Activated B cell treated with CpG ODN at 0.5 μM for 24 hours (primary cell): ENCODE data around the gene DSCAML1. TPM values are rescaled to one million over a fixed set of nuclear protein-coding genes. Genes with fewer than 3 reads are reported as not detected.

ENCODE experiments used
- ATAC-seq: fragments of 200-7000 bp; cut with Tn5 transposase; one replicate; pipeline ENCODE4 v1.10.0; 2021; ENCODE audit warnings: low read depth, mild to moderate bottlenecking, moderate library complexity
- CTCF ChIA-PET: fragments of 350-600 bp; sonication (Branson Sonifier 250); formaldehyde crosslinking; loops from one replicate; lab custom pipeline; 2021; ENCODE audit warnings: antibody characterized with exemption; lab: Charles Lee
- POLR2A ChIA-PET: fragments of 350-600 bp; sonication (Branson Sonifier 250); formaldehyde crosslinking; loops from one replicate; lab custom pipeline; 2021; ENCODE audit warnings: antibody characterized with exemption; lab: Charles Lee
- DNase-seq: peaks from one replicate; pipeline ENCODE4 v3.0.0; 2022
- H3K27ac Mint-ChIP-seq: one replicate; pipeline ENCODE4 v1.8.0; 2020; ENCODE audit warnings: mixed read lengths
- H3K27me3 Mint-ChIP-seq: one replicate; pipeline ENCODE4 v1.8.0; 2021; ENCODE audit warnings: mixed read lengths
- H3K36me3 Mint-ChIP-seq: one replicate; pipeline ENCODE4 v1.8.0; 2021; ENCODE audit warnings: low read depth, mixed read lengths
- H3K4me1 Mint-ChIP-seq: one replicate; pipeline ENCODE4 v1.8.0; 2021; ENCODE audit warnings: mixed read lengths
- H3K4me3 Mint-ChIP-seq: one replicate; pipeline ENCODE4 v1.8.0; 2020; ENCODE audit warnings: mild to moderate bottlenecking, mixed read lengths
- H3K9me3 Mint-ChIP-seq: one replicate; pipeline ENCODE4 v1.8.0; 2020; ENCODE audit warnings: mixed read lengths
- intact Hi-C: fragments of 100-400 bp; cut with micrococcal nuclease; formaldehyde crosslinking; loops from one replicate; pipeline ENCODE4 v1.15.1; 2024
- total RNA-seq: library from RNA; stranded (reverse); gene quantifications from 2 replicates; pipeline ENCODE4 v1.2.3, GENCODE V29; 2022
- TF ChIP-seq, protein P1 (sequence below): fragments of 200-600 bp; IDR thresholded peaks from one replicate; pipeline ENCODE4 v1.8.0; 2022; ENCODE audit warnings: antibody characterized with exemption, mild to moderate bottlenecking

DSCAML1 gene
- total RNA-seq, 1 donor from 2014 or later: 3.6 TPM

DNA sequence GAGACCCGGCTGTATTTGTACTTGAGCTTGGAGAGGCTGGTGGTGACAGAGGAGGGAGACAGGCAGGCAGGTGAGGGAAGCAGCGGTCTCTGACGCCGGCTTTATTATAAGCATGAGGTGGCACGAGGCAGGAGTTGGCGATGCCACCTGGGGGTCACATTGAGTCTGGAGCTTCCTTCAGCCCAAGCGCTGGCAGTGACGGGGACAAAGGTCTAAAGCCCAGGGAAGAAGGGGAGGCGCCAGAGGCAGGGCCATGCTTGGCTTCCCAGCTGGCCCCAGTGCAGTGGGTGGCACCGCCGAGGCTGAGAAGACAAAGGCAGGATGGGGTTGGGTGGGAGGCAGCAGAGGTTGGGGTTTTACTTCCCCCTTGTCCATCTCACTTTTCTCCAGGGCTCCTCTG lies 23.1 kb upstream of the DSCAML1 start:
- ChIA-PET CTCF (interaction anchor here (2.3 to 11.0 kb wide), 3 partner anchors 15 to 233 kb away, joined by 15 to 265 read pairs (median 110); no protein-coding TSS in a partner anchor), POLR2A (interaction anchor here (0.6 to 6.6 kb wide), 4 partner anchors 8 to 1345 kb away, joined by 3 to 101 read pairs (median 3); no protein-coding TSS in a partner anchor)
- TF ChIP-seq, protein P1, sequence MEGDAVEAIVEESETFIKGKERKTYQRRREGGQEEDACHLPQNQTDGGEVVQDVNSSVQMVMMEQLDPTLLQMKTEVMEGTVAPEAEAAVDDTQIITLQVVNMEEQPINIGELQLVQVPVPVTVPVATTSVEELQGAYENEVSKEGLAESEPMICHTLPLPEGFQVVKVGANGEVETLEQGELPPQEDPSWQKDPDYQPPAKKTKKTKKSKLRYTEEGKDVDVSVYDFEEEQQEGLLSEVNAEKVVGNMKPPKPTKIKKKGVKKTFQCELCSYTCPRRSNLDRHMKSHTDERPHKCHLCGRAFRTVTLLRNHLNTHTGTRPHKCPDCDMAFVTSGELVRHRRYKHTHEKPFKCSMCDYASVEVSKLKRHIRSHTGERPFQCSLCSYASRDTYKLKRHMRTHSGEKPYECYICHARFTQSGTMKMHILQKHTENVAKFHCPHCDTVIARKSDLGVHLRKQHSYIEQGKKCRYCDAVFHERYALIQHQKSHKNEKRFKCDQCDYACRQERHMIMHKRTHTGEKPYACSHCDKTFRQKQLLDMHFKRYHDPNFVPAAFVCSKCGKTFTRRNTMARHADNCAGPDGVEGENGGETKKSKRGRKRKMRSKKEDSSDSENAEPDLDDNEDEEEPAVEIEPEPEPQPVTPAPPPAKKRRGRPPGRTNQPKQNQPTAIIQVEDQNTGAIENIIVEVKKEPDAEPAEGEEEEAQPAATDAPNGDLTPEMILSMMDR: no peak
- no peak overlapping the region for H3K4me3 Mint-ChIP-seq
- H3K36me3 Mint-ChIP-seq: no peaks in the 10 kb centered on the region
- H3K4me1 Mint-ChIP-seq: peaks cover 70% of the 10 kb centered on the region
- intact Hi-C loops: loop anchor here (5.0 kb wide), 1 partner anchor 352 kb away; no protein-coding TSS in a partner anchor
- DNase-seq (no peak), ATAC-seq (no peak)
- no peaks in the 10 kb centered on the region for H3K9me3 Mint-ChIP-seq
- no peak overlapping the region for H3K27ac Mint-ChIP-seq
- H3K27me3 Mint-ChIP-seq: peaks cover 9% of the 10 kb centered on the region

DNA sequence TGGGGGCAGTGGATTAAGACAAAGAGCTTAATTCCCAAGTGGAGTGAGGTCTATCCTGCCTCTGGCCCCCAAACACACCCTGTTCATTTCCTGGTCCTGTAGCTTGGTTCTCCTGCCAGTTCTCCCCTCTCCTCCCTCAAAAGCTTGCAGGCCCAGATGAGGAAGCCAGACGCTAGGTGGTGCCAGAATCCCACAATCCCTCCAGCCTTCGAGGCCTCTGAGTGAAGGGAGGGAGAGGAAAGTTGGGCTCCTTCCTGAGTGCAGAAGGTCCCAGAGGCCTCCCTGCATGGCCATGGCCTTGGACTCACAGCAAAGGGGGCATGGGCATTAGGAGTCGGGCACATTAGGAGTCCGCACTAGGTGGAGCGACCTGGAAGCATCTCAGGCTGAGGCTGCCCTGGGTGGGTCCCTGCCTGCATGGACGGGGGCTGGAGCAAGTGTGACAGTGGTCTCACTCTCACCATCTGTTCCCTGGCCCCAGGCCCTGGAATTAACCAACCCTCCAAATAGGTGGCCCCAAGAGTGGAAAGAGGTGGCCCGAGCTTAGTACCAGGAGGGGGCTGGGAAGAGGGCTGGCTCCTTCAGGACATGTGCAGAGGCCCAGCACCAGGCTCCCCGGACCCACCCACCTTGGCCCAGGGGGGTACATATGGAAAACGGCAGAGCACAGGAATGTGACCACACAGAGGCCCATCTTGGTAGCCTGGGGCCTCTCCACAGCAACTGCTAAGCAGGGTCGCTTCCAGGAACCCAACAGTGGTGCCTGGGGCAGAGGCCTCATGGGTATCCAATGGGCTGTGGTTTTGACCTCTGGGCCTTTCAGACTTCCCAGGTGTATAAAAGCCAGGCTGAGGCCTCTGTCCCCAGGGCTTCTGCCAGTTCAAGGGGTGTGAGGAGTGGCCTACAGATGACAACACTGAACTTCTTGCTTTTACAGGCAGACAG lies 22.4 kb upstream of the DSCAML1 start:
- peak overlapping the region; percentile 97 for H3K27ac Mint-ChIP-seq

DNA sequence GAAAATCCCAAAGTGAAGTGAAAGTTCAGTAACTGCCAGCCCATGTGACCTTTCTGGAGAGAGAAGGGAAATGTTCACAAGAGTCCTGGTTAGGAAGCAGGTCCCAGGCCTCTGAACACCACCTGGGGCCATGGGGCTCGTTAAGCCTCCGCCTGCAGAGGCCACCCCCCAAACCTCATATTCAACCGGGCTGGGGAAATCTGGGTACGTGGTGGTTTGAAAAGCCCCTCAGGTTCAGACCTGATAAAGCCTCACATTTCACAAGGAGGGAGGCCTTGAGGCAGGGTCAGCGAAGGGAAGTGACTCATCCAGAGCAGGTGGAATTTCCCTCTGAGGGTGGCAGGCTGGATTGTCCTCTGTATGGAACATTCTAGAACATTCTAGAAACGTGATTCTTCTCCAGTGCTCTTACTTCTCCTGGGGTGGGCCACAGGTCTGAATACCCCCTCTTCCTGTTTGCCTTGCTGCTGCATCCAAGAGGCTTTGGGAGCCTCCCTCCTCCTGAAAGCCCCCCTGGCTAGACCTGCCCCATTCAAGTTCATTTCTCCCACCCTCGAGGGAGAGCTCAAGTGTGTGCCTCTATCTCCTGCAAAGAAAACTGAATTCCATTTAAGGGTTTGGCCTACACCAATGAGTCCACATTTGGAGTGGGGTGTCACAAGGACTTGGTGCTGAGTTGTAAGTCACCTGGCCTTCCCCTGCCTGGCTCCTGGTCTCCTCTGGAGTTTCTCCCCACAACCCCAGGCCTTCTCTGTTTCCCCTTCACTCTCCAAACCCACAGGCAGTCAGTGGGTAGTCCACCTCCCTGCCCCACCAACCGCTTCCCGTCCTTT lies 21.2 kb upstream of the DSCAML1 start:
- ChIA-PET POLR2A (interaction anchor here (0.7 to 6.6 kb wide), 15 partner anchors 10 to 587 kb away, joined by 3 to 132 read pairs (median 27); partner anchors contain the start of genes CEP164, IL10RA, PCSK7 and RNF214), CTCF (interaction anchor here (0.8 to 11.0 kb wide), 20 partner anchors 10 to 587 kb away, joined by 3 to 265 read pairs (median 4); no protein-coding TSS in a partner anchor)
- DNase-seq: no peak
- H3K27ac Mint-ChIP-seq: peak overlapping the region; percentile 97
- H3K4me3 Mint-ChIP-seq: peak overlapping the region; percentile 88
- peak; percentile 10 for ATAC-seq
- H3K4me1 Mint-ChIP-seq: peaks cover 74% of the 10 kb centered on the region
- TF ChIP-seq, protein P1: no peak
- H3K27me3 Mint-ChIP-seq: peaks cover 3% of the 10 kb centered on the region
- no peaks in the 10 kb centered on the region for H3K9me3 Mint-ChIP-seq
- H3K36me3 Mint-ChIP-seq: no peaks in the 10 kb centered on the region
- intact Hi-C loops: loop anchor here (5.0 kb wide), 1 partner anchor 491 kb away; the partner anchor contains the start of gene CEP164

More for the DNA sequence above, 22.4 kb upstream of the DSCAML1 start:
- ATAC-seq: no peak
- H3K9me3 Mint-ChIP-seq: no peaks in the 10 kb centered on the region
- TF ChIP-seq, protein P1: no peak
- peaks cover 7% of the 10 kb centered on the region for H3K27me3 Mint-ChIP-seq
- ChIA-PET CTCF (interaction anchor here (0.8 to 11.0 kb wide), 9 partner anchors 10 to 393 kb away, joined by 3 to 265 read pairs (median 15); no protein-coding TSS in a partner anchor), POLR2A (interaction anchor here (0.6 to 6.6 kb wide), 4 partner anchors 9 to 1346 kb away, joined by 3 to 101 read pairs (median 33); no protein-coding TSS in a partner anchor)
- no peak overlapping the region for H3K4me3 Mint-ChIP-seq
- DNase-seq: no peak
- intact Hi-C loops: loop anchor here (5.0 kb wide), 2 partner anchors 353 to 492 kb away; partner anchors contain the start of gene CEP164
- peaks cover 74% of the 10 kb centered on the region for H3K4me1 Mint-ChIP-seq
- H3K36me3 Mint-ChIP-seq: no peaks in the 10 kb centered on the region

DNA sequence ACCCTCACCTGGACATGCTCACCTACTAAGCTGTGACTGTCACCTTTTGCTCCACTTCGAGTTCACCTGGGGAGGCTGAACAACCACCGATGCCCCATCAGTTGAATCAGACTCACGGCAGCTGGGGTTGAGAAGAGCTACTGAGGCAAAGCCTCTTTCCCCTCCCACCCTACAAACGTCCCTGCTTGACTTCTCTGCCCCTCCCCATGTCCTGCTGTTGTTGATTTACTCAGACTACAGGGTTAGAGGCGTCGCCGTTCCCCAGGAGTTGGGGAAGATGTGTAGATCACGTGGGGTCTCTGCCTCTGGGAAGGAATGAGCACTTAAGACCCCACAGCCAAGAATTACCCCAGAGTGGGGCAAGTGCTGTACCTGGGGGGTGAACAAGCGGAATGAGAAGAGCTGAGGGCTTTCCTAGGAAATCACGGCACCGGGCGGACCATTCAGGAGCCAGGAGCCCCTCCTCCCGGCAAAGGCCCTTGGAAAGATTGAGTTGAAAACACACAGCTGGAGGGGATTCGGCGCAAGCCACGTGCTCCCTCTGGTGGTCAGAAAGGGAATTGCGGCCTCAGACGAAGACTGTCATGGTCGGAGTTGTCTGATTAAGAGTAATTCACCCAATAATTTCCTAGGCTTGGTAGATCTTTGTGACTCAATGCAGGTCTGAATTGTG lies 20.5 kb upstream of the DSCAML1 start:
- POLR2A ChIA-PET: interaction anchor here (0.6 to 6.6 kb wide), 26 partner anchors 9 to 872 kb away, joined by 3 to 132 read pairs (median 6); partner anchors contain the start of genes ARCN1, CEP164, IL10RA and PCSK7
- Mint-ChIP-seq H3K27ac (peak overlapping the region; percentile 97), H3K4me1 (peaks cover 75% of the 10 kb centered on the region), H3K4me3 (peak overlapping the region; percentile 88), H3K36me3 (no peaks in the 10 kb centered on the region), H3K9me3 (no peaks in the 10 kb centered on the region), H3K27me3 (peaks cover 3% of the 10 kb centered on the region)
- intact Hi-C loops: loop anchor here (1.0 to 5.0 kb wide), 2 partner anchors 10 to 490 kb away; partner anchors contain the start of gene CEP164
- TF ChIP-seq, protein P1: peak; percentile 80
- peak; percentile 81 for DNase-seq
- peak; percentile 17 for ATAC-seq
- CTCF ChIA-PET: interaction anchor here (0.9 to 11.0 kb wide), 22 partner anchors 8 to 590 kb away, joined by 3 to 265 read pairs (median 4); no protein-coding TSS in a partner anchor
